Hippocampal formation (tissue), 2 donors: ENCODE data around the gene PEMT.

Source experiments
- DNase-seq, 2 donors: peaks; one replicate each; lab custom pipeline; 2025; lab: John Stamatoyannopoulos, UW

Gene PEMT

GRCh38 chr17:17570798-17571716, 20.5 kb downstream of the PEMT start:
- DNase-seq = no peak

GRCh38 chr17:17570140-17570797, 21.2 kb downstream of the PEMT start:
- peak in 1 of 2 donors; percentile 26 for DNase-seq

- no peak for DNase-seq
These were observed 21.8 kb downstream of the PEMT start for GRCh38 chr17:17569691-17570090.

GRCh38 chr17:17568772-17569195, 22.7 kb downstream of the PEMT start:
- DNase-seq = peak in 1 of 2 donors; percentile 36

DNA sequence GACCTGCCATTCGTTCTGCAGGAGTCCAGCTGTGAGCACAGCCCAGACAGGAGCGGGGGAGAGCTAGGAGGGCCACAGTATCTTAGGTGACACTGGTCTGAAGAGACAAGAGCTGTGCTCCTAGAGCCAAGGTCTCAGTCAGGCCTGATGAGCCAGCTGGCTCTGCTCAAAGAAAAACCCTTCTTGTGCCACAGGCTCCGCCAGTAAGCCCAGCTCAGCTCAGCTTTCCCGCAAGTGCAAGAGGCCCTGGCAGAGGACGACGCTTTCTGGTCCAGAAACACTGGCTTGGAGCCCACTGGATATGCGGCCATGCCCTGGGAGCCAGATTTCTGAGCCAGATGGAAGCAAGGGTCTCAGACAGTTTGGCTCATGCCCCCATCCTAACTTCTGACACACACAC, 23.9 kb downstream of the PEMT start:
- DNase-seq = peak; percentile 37 to 61

DNA sequence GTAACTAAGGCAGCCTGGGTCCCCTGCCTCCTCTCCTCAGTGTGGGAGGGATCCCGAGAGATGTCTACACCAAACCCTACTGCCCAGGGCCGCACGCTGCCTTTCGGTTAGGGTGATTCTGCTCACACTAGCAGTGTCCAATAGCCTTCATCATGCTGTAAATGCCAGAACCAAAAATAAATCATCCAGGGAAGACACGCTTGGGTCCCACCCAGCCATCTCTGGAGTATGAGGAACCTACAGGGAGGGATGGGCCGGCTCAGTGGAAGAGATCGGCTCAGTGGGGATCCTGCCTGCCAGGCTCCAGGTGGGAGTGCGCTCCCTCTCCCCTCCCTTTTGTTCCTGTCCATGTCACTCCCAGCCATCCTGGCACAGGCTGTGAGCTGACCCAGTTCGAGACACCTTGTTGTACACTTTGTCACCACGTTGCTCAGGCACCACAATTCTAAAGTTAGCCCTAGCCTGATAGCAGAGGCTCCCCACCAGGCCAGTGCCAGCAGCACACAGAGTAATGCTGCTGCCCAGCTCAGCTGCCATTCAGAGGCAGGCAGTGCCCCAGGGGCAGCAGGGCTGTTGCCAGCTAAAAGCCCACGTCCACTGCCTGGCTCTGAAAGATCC, 24.5 kb downstream of the PEMT start:
- no peak for DNase-seq

DNA sequence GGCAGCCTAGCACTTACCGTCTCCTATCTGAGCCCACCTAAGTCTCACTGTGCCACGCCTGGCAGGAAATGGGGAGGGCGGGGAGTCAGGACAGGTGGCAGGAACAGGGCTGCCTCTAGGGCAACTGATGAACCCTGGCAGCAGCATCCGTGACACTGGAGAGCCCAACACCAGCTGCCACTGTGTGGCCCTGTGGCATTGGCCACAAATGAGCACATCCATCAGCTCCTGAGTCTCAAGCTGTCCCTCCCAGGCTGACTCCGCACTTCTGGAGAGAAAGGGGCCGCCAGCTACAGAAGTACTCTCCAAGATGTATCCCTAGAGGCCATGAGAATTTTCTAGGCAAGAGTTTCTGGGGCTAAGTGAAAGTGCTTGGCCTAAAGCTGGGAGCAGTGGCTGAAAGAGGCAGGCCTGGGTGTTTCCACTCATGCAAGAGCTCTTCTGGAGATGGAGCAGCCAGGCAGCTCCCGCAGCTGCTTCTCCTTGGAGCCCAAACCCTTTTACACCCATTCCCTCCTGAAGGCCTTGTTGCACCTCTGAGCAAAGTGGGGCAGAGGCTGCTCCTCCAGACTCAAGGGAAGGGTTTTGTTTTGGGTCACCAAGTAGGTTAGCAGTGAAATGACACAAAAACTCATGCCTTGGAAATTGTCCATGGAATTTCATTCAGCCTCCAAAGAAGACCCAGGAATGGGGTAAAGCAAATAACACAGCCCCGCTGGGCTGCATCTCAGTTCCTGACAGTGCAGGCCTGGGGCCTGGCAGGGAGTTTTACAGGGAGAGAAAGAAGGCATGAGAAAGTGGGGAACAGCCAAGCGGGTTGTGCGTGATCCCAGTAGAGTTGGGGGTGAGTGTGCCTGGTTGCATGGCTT, 25.8 kb downstream of the PEMT start:
- DNase-seq = no peak

- no peak for DNase-seq
These were observed 26.6 kb downstream of the PEMT start for GRCh38 chr17:17564896-17565295.

GRCh38 chr17:17564323-17564722, 27.2 kb downstream of the PEMT start:
- DNase-seq = no peak

DNA sequence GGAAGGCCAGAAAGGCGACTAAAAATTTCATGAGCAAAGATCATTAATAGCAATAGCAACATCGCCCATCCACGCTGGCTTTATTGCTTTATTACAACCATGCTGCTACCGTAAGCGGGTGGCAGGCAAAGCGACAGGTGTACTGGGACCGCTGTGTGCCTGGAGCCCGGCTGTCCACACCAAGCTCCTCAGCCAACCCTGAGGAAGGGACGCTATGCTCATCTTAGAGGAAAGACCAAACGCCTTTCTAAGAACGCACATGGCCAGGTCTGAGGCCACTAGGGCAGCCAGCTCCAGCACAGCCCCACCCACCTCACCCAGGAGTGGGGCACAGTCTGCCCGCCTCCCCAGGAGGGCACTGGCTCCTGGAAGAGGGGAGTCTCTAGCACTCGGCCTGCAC, 28.0 kb downstream of the PEMT start:
- no peak for DNase-seq

- no peak for DNase-seq
These were observed 29.4 kb downstream of the PEMT start for GRCh38 chr17:17562146-17562511.

- DNase-seq = no peak
These were observed 29.9 kb downstream of the PEMT start for GRCh38 chr17:17561408-17562145.

GRCh38 chr17:17560975-17561374, 30.5 kb downstream of the PEMT start:
- DNase-seq = no peak

DNA sequence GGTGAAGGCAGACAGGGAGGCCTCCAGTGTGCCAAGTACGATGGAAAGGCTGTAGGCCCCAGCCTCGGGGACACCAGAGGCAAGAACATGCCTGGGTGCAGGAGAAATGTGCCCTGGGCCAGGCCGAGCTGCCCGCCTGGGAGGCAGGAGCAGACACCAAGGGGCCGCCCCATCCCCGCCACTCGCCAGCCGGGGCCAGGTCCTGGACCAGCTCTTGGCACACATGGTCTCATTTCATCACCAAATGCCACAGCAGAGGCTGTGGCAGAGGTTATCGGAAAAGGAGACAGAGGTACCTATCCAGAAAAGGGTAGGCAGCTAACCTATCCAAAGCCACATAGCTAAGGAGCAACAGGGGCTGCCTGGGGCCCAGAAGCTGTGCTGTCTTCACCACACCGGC, 31.3 kb downstream of the PEMT start:
- DNase-seq = no peak

- no peak for DNase-seq
These were observed 32.3 kb downstream of the PEMT start for GRCh38 chr17:17559164-17559563.

DNA sequence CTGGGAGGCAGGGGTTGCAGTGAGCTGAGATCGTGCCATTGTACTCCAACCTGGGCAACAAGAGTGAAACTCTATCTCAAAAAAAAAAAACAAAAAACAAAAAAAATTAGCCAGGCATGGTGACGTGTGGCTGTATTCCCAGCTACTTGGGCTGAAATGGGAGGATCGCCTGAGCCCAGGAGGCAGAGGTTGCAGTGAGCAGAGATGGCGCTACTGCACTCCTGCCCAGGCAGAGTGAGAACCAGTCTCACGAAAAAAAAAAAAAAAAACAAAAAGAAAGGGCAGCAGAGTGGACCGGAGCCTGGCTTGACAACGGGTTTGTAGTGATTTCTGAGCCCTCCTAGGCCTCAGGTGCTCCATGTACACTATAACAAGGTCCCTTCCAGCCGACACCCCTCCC, 33.1 kb downstream of the PEMT start:
- DNase-seq = no peak

DNA sequence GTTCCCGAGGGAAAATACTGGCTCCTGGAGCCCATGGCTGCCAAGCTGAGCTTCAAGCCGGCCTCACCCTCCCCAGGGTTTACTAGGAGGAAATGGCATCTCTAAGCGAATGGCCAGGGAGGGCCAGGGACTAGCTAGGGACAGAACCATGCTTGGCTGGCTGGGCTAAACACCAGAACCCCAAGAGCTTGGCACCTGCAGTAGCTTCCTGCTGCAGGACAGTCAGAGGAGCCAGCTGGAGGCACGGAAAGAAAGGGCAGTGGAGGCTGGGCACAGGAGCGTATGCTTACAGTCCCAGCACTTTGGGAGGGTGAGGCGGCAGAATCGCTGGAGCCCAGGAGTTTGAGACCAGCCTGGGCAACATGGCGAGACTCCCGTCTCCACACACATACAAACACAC, 33.7 kb downstream of the PEMT start:
- DNase-seq = peak; percentile 17 to 50

DNA sequence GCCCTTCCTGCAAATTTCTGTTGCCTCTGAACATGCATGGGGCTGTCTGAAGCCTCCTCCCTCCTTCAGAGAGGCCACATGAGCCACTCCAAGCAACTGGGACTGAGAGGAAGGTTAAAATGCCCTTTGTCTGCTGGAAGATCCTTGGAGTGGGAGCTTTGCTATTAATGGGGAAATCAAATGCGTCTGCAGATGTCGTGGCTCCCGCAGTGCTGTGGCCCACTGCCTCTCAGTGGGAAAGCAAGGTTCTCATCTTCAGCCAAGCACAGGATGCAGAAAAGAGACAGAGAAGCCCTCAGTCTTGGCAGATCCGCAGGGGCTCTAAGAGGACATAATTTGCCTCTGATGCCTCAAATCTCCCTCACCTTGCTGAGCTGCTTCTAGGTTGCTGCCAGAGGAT, 34.8 kb downstream of the PEMT start:
- no peak for DNase-seq

- no peak for DNase-seq
These were observed 35.6 kb downstream of the PEMT start for GRCh38 chr17:17555906-17556305.

GRCh38 chr17:17555151-17555550, 36.4 kb downstream of the PEMT start:
- DNase-seq = no peak

GRCh38 chr17:17554266-17554665, 37.2 kb downstream of the PEMT start:
- DNase-seq = no peak
